ENCODE measurements around the gene SH3BP5. TPM values are rescaled to one million over a fixed set of nuclear protein-coding genes. Genes with fewer than 3 reads are reported as not detected.

Gene SH3BP5, protein sequence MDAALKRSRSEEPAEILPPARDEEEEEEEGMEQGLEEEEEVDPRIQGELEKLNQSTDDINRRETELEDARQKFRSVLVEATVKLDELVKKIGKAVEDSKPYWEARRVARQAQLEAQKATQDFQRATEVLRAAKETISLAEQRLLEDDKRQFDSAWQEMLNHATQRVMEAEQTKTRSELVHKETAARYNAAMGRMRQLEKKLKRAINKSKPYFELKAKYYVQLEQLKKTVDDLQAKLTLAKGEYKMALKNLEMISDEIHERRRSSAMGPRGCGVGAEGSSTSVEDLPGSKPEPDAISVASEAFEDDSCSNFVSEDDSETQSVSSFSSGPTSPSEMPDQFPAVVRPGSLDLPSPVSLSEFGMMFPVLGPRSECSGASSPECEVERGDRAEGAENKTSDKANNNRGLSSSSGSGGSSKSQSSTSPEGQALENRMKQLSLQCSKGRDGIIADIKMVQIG
- total RNA-seq (2021) = 20.3 and 22.5 TPM in 2 replicates
- percentile 63 among the genes with signal in this experiment for Bru-seq, nascent RNA
- BruChase-seq, experiment 1, labeled RNA remaining after a 2-hour chase = percentile 63 among the genes with signal in this experiment
- BruChase-seq, experiment 2, labeled RNA remaining after a 6-hour chase = percentile 65 among the genes with signal in this experiment
- long read RNA-seq, partial matches to known transcripts = 1 of 7 reads
- long read RNA-seq, other reads (novel, unspliced or antisense) = 4 of 7 reads

DNA sequence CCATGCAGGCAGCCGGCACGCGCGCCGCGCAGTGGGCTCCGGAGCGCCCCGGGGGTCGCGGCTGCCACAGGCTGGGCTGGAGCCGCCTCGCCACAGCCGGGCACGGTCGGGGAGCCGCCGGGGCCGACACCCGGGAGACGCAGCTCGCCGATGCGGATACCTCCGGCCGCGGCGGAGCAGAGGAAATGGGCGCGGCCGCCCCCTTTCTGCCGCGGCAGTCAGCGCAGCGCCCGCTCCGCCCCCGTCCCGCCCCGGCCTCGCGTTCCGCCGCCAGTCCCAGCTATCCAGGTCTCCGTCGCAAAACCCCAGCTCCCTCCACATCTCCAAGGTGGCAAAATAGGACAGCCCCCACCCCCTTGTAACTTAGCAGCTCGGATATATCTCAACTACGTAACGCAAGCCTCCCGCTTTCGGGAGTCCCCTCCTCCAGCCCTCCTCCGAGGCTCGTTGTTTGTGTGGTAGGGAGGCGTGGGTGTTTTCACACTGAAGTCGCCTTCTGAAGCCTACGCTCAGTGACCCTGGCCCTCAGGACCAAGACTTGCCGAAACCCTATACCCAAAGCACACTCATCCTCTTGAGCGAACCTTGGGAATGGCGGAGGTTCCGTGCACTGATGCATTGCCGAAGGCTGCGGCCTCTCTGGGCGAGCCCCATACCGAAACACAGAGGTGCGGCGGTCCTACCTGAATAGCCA, at the start of gene SH3BP5:
Gene SH3BP5 (minus strand): TSS at position 182 of the 694 bp plus-strand sequence. CDS start 178 bp downstream, at position 4.
- intact Hi-C loops (cut with micrococcal nuclease; ENCODE audit: unreplicated experiment) = loop anchor here (5.0 kb wide), 1 partner anchor 45 kb away; no protein-coding TSS in a partner anchor
- DNase-seq (ENCODE audit: low spot score) = peak; percentile 85
- Histone ChIP-seq H3K36me3 (ENCODE audit: insufficient read depth, low read length, poor library complexity, severe bottlenecking) (no peaks in the 10 kb centered on the region), H3K4me1 (ENCODE audit: insufficient read depth, low read length, poor library complexity, severe bottlenecking) (peaks cover 44% of the 10 kb centered on the region), H3K27me3 (replicated peaks; ENCODE audit: insufficient read depth, low read depth, low read length, poor library complexity) (no peaks in the 10 kb centered on the region), H3K27ac (ENCODE audit: low read depth, low read length, poor library complexity, severe bottlenecking) (peak within 1 kb of the TSS; percentile 44), H3K9me3 (ENCODE audit: low read depth, low read length, poor library complexity, severe bottlenecking) (no peaks in the 10 kb centered on the region), H3K4me3 (ENCODE audit: low read depth, low read length, poor library complexity, severe bottlenecking) (peak within 1 kb of the TSS; percentile 89)
- ChIA-PET CTCF (interaction anchor here (0.8 to 1.1 kb wide), 2 partner anchors 27 to 64 kb away, joined by 4 to 8 read pairs; no protein-coding TSS in a partner anchor), POLR2A (ENCODE audit: low non-redundant PET) (no interaction called here)
- no TSS peak for BruUV-seq (replicated peaks)
- TF ChIP-seq EZH2 (IDR thresholded peaks at IDR 0.05; ENCODE audit: borderline replicate concordance, low read depth, low read length, poor library complexity, severe bottlenecking) = no peak
- TF ChIP-seq, protein P1, sequence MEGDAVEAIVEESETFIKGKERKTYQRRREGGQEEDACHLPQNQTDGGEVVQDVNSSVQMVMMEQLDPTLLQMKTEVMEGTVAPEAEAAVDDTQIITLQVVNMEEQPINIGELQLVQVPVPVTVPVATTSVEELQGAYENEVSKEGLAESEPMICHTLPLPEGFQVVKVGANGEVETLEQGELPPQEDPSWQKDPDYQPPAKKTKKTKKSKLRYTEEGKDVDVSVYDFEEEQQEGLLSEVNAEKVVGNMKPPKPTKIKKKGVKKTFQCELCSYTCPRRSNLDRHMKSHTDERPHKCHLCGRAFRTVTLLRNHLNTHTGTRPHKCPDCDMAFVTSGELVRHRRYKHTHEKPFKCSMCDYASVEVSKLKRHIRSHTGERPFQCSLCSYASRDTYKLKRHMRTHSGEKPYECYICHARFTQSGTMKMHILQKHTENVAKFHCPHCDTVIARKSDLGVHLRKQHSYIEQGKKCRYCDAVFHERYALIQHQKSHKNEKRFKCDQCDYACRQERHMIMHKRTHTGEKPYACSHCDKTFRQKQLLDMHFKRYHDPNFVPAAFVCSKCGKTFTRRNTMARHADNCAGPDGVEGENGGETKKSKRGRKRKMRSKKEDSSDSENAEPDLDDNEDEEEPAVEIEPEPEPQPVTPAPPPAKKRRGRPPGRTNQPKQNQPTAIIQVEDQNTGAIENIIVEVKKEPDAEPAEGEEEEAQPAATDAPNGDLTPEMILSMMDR (conservative IDR thresholded peaks at IDR 0.05; ENCODE audit: low read depth, low read length) = peak; percentile 58

DNA sequence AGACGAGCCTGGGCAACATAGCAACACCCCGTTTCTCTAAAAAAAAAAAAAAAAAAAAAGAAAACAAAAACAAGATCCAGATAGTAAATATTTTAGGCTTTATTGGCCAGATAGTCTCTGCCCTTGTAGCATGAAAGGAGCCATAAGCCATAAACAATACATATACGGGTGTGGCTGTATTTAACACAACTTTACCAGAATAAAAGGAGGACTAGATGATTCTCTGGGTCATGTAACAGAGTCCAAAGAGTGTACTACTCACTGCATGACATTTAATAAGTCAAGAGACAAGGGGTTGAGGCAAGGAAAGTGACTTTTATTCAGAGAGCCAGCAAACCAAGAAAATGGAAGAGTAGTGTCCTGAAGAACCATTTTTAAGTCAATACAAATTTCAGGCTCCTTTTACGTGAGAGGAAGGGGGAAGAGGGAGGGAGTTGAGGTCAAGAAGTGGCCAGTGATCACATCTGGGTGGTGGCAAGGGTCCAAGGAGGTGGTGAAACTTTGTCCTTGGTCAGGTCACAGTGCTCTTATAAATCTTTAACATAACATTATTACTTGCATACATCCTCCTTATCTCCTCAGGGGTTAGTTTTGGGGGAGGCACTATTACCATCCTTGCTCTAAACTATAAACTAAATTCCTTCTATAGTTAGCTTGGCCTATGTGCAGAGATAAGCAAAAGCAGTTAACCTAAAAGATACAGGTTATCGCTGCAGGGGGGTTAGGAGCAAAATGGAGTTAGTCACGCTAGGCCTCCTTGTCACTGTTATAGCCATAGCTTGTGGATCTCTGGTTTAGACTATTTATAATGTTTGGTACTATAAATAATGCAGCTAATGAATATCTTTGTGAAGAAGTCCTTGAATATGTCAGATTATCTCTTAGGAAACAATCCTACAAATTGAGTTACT, 48.8 kb upstream of the SH3BP5 start:
- Histone ChIP-seq H3K9me3 (ENCODE audit: low read depth, low read length, poor library complexity, severe bottlenecking) (no peaks in the 10 kb centered on the region), H3K36me3 (ENCODE audit: insufficient read depth, low read length, poor library complexity, severe bottlenecking) (no peaks in the 10 kb centered on the region), H3K27me3 (replicated peaks; ENCODE audit: insufficient read depth, low read depth, low read length, poor library complexity) (no peaks in the 10 kb centered on the region), H3K4me3 (ENCODE audit: low read depth, low read length, poor library complexity, severe bottlenecking) (no peak overlapping the region), H3K27ac (ENCODE audit: low read depth, low read length, poor library complexity, severe bottlenecking) (no peak overlapping the region), H3K4me1 (ENCODE audit: insufficient read depth, low read length, poor library complexity, severe bottlenecking) (peaks cover 3% of the 10 kb centered on the region)
- no TSS peak for BruUV-seq (replicated peaks)
- ChIA-PET CTCF (interaction anchor here (1.0 kb wide), 1 partner anchor 113 kb away, joined by 3 read pairs; no protein-coding TSS in a partner anchor), POLR2A (ENCODE audit: low non-redundant PET) (no interaction called here)
- DNase-seq (ENCODE audit: low spot score) = no peak
- TF ChIP-seq EZH2 (IDR thresholded peaks at IDR 0.05; ENCODE audit: borderline replicate concordance, low read depth, low read length, poor library complexity, severe bottlenecking) = no peak
- TF ChIP-seq, protein P1 (conservative IDR thresholded peaks at IDR 0.05; ENCODE audit: low read depth, low read length) = no peak
- intact Hi-C loops (cut with micrococcal nuclease; ENCODE audit: unreplicated experiment) = no loop called here
